Activated T-cell treated with anti-CD3 and anti-CD28 coated beads, Interleukin-2, amount 50 U/mL, for 24 hours (primary cell): ENCODE results near the gene SCYL1.

Source experiments
- DNase-seq: peaks from one replicate; pipeline ENCODE4 v3.0.0-alpha.2; 2020
- H3K27ac Mint-ChIP-seq: 2 replicates; pipeline ENCODE4 v1.8.0; 2020; ENCODE audit warnings: mild to moderate bottlenecking, mixed read lengths
- H3K27me3 Mint-ChIP-seq: 2 replicates; pipeline ENCODE4 v1.8.0; 2020; ENCODE audit warnings: mixed read lengths
- H3K36me3 Mint-ChIP-seq: 2 replicates; pipeline ENCODE4 v1.8.0; 2020; ENCODE audit warnings: low read depth, mixed read lengths
- H3K4me1 Mint-ChIP-seq: 2 replicates; pipeline ENCODE4 v1.8.0; 2020; ENCODE audit warnings: low read depth, mixed read lengths
- H3K4me3 Mint-ChIP-seq: 2 replicates; pipeline ENCODE4 v1.8.0; 2020; ENCODE audit warnings: mild to moderate bottlenecking, moderate library complexity, mixed read lengths
- H3K9me3 Mint-ChIP-seq: 2 replicates; pipeline ENCODE4 v1.8.0; 2020; ENCODE audit warnings: mixed read lengths

Gene SCYL1

GRCh38 chr11:65535102-65535501, 10.2 kb downstream of the SCYL1 start:
- Mint-ChIP-seq H3K9me3 (no peaks in the 10 kb centered on the region), H3K4me1 (peaks cover 4% of the 10 kb centered on the region), H3K36me3 (peaks cover 82% of the 10 kb centered on the region), H3K4me3 (no peak overlapping the region), H3K27ac (no peak overlapping the region), H3K27me3 (no peaks in the 10 kb centered on the region)
- DNase-seq: no peak

- Mint-ChIP-seq H3K27ac (peak overlapping the region; percentile 66), H3K4me1 (peaks cover 14% of the 10 kb centered on the region), H3K9me3 (no peaks in the 10 kb centered on the region), H3K4me3 (no peak overlapping the region), H3K36me3 (peaks cover 67% of the 10 kb centered on the region), H3K27me3 (no peaks in the 10 kb centered on the region)
- DNase-seq: no peak
Observed at GRCh38 chr11:65536412-65537295, 11.8 kb downstream of the SCYL1 start.

- no peaks in the 10 kb centered on the region for H3K27me3 Mint-ChIP-seq
- no peaks in the 10 kb centered on the region for H3K9me3 Mint-ChIP-seq
- peaks cover 64% of the 10 kb centered on the region for H3K36me3 Mint-ChIP-seq
- peak overlapping the region; percentile 66 for H3K27ac Mint-ChIP-seq
- peaks cover 19% of the 10 kb centered on the region for H3K4me1 Mint-ChIP-seq
- H3K4me3 Mint-ChIP-seq: no peak overlapping the region
- no peak for DNase-seq
Observed at GRCh38 chr11:65537296-65537597, 12.4 kb downstream of the SCYL1 start.

GRCh38 chr11:65537620-65538231, 12.8 kb downstream of the SCYL1 start:
- peak overlapping the region; percentile 66 for H3K27ac Mint-ChIP-seq
- no peaks in the 10 kb centered on the region for H3K27me3 Mint-ChIP-seq
- H3K4me3 Mint-ChIP-seq: no peak overlapping the region
- H3K4me1 Mint-ChIP-seq: peaks cover 19% of the 10 kb centered on the region
- H3K9me3 Mint-ChIP-seq: no peaks in the 10 kb centered on the region
- H3K36me3 Mint-ChIP-seq: peaks cover 62% of the 10 kb centered on the region
- DNase-seq: no peak

GRCh38 chr11:65538232-65538914, 13.5 kb downstream of the SCYL1 start:
- H3K9me3 Mint-ChIP-seq: no peaks in the 10 kb centered on the region
- peaks cover 59% of the 10 kb centered on the region for H3K36me3 Mint-ChIP-seq
- DNase-seq: no peak
- no peaks in the 10 kb centered on the region for H3K27me3 Mint-ChIP-seq
- peak overlapping the region; percentile 47 for H3K4me3 Mint-ChIP-seq
- peaks cover 19% of the 10 kb centered on the region for H3K4me1 Mint-ChIP-seq
- peak overlapping the region; percentile 72 for H3K27ac Mint-ChIP-seq

- H3K4me1 Mint-ChIP-seq: peaks cover 21% of the 10 kb centered on the region
- no peaks in the 10 kb centered on the region for H3K9me3 Mint-ChIP-seq
- H3K27me3 Mint-ChIP-seq: no peaks in the 10 kb centered on the region
- peak overlapping the region; percentile 11 for H3K27ac Mint-ChIP-seq
- H3K4me3 Mint-ChIP-seq: peak overlapping the region; percentile 52
- H3K36me3 Mint-ChIP-seq: peaks cover 57% of the 10 kb centered on the region
- no peak for DNase-seq
Observed at GRCh38 chr11:65538915-65539743, 14.2 kb downstream of the SCYL1 start.

GRCh38 chr11:65539744-65540289, 14.9 kb downstream of the SCYL1 start:
- H3K36me3 Mint-ChIP-seq: peaks cover 55% of the 10 kb centered on the region
- peaks cover 28% of the 10 kb centered on the region for H3K4me1 Mint-ChIP-seq
- H3K27me3 Mint-ChIP-seq: no peaks in the 10 kb centered on the region
- no peaks in the 10 kb centered on the region for H3K9me3 Mint-ChIP-seq
- peak overlapping the region; percentile 80 for H3K4me3 Mint-ChIP-seq
- peak overlapping the region; percentile 93 for H3K27ac Mint-ChIP-seq
- DNase-seq: no peak

- Mint-ChIP-seq H3K4me3 (peak overlapping the region; percentile 80), H3K9me3 (no peaks in the 10 kb centered on the region), H3K4me1 (peaks cover 35% of the 10 kb centered on the region), H3K36me3 (peaks cover 51% of the 10 kb centered on the region), H3K27me3 (no peaks in the 10 kb centered on the region), H3K27ac (peak overlapping the region; percentile 93)
- peak; percentile 93 for DNase-seq
Observed at GRCh38 chr11:65540290-65541092, 15.6 kb downstream of the SCYL1 start.

GRCh38 chr11:65541093-65541982, 16.5 kb downstream of the SCYL1 start:
- no peak for DNase-seq
- peak overlapping the region; percentile 93 for H3K27ac Mint-ChIP-seq
- H3K4me3 Mint-ChIP-seq: peak overlapping the region; percentile 80
- no peaks in the 10 kb centered on the region for H3K9me3 Mint-ChIP-seq
- H3K4me1 Mint-ChIP-seq: peaks cover 43% of the 10 kb centered on the region
- peaks cover 45% of the 10 kb centered on the region for H3K36me3 Mint-ChIP-seq
- no peaks in the 10 kb centered on the region for H3K27me3 Mint-ChIP-seq

- Mint-ChIP-seq H3K4me1 (peaks cover 54% of the 10 kb centered on the region), H3K9me3 (no peaks in the 10 kb centered on the region), H3K27me3 (no peaks in the 10 kb centered on the region), H3K36me3 (peaks cover 34% of the 10 kb centered on the region), H3K4me3 (no peak overlapping the region), H3K27ac (peak overlapping the region; percentile 67)
- DNase-seq: no peak
Observed at GRCh38 chr11:65542738-65543390, 18.0 kb downstream of the SCYL1 start.

- Mint-ChIP-seq H3K36me3 (peaks cover 37% of the 10 kb centered on the region), H3K27ac (peak overlapping the region; percentile 83), H3K4me1 (peaks cover 62% of the 10 kb centered on the region), H3K27me3 (no peaks in the 10 kb centered on the region), H3K9me3 (no peaks in the 10 kb centered on the region), H3K4me3 (peak overlapping the region; percentile 66)
- DNase-seq: no peak
Observed at GRCh38 chr11:65545853-65546216, 21.0 kb downstream of the SCYL1 start.

GRCh38 chr11:65546217-65546958, 21.5 kb downstream of the SCYL1 start:
- Mint-ChIP-seq H3K4me3 (peak overlapping the region; percentile 68), H3K4me1 (peaks cover 58% of the 10 kb centered on the region), H3K27me3 (no peaks in the 10 kb centered on the region), H3K9me3 (no peaks in the 10 kb centered on the region), H3K27ac (peak overlapping the region; percentile 89), H3K36me3 (peaks cover 42% of the 10 kb centered on the region)
- DNase-seq: peak; percentile 99
